ENCODE data around the gene SLC2A8.

DNA sequence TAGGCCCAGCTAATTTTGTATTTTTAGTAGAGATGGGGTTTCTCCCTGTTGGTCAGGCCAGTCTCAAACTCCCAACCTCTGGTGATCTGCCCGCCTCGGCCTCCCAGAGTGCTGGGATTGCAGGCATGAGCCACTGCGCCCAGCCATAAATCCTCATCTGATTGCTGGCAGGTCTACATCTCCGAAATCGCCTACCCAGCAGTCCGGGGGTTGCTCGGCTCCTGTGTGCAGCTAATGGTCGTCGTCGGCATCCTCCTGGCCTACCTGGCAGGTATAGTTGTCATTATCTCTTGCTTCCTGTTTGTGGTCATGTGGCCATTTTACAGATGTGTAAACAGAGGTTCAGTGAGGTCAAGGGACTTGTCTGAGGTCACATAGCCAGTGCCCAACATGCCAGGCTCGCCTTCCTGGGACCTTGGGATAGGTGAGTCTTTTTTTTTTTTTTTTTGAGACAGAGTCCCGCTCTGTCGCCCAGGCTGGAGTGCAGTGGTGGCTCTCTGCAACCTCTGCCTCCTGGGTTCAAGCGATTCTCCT lies 2.8 kb downstream of the SLC2A8 start:
- TF ChIP-seq RAD21 (IDR thresholded peaks at IDR 0.05; ENCODE audit: low read depth) (no peak), YY1 (IDR thresholded peaks at IDR 0.05; ENCODE audit: extremely low read depth, insufficient replicate concordance, low read depth, low read length) (no peak), JUND (IDR thresholded peaks at IDR 0.05) (no peak), EZH2 (IDR thresholded peaks at IDR 0.05) (no peak), TCF7L2 (IDR thresholded peaks at IDR 0.05; ENCODE audit: borderline replicate concordance, extremely low read depth, insufficient read depth, insufficient read length) (no peak), SIN3A (IDR thresholded peaks at IDR 0.05; ENCODE audit: low read depth) (no peak), POLR2A (IDR thresholded peaks at IDR 0.05; ENCODE audit: borderline replicate concordance, extremely low read depth, insufficient read depth, insufficient read length) (no peak), SP1 (IDR thresholded peaks at IDR 0.05; ENCODE audit: low read depth) (no peak), EGR1 (IDR thresholded peaks at IDR 0.05; ENCODE audit: low read depth) (no peak), POLR2AphosphoS5 (IDR thresholded peaks at IDR 0.05; ENCODE audit: low read depth, low read length) (no peak), EZH2phosphoT487 (IDR thresholded peaks at IDR 0.05; ENCODE audit: borderline replicate concordance) (no peak)
- TF ChIP-seq, protein P1, sequence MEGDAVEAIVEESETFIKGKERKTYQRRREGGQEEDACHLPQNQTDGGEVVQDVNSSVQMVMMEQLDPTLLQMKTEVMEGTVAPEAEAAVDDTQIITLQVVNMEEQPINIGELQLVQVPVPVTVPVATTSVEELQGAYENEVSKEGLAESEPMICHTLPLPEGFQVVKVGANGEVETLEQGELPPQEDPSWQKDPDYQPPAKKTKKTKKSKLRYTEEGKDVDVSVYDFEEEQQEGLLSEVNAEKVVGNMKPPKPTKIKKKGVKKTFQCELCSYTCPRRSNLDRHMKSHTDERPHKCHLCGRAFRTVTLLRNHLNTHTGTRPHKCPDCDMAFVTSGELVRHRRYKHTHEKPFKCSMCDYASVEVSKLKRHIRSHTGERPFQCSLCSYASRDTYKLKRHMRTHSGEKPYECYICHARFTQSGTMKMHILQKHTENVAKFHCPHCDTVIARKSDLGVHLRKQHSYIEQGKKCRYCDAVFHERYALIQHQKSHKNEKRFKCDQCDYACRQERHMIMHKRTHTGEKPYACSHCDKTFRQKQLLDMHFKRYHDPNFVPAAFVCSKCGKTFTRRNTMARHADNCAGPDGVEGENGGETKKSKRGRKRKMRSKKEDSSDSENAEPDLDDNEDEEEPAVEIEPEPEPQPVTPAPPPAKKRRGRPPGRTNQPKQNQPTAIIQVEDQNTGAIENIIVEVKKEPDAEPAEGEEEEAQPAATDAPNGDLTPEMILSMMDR (IDR thresholded peaks at IDR 0.05 in 2 of 3, conservative IDR thresholded peaks at IDR 0.05 in 1 of 3; ENCODE audit: borderline replicate concordance in 1 of 3, insufficient read depth in 1 of 3, low read depth in 2 of 3, low read length in 2 of 3), result no peak
- TF ChIP-seq, protein P2, sequence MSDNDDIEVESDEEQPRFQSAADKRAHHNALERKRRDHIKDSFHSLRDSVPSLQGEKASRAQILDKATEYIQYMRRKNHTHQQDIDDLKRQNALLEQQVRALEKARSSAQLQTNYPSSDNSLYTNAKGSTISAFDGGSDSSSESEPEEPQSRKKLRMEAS (IDR thresholded peaks at IDR 0.05), result no peak
- TF ChIP-seq, protein P3, sequence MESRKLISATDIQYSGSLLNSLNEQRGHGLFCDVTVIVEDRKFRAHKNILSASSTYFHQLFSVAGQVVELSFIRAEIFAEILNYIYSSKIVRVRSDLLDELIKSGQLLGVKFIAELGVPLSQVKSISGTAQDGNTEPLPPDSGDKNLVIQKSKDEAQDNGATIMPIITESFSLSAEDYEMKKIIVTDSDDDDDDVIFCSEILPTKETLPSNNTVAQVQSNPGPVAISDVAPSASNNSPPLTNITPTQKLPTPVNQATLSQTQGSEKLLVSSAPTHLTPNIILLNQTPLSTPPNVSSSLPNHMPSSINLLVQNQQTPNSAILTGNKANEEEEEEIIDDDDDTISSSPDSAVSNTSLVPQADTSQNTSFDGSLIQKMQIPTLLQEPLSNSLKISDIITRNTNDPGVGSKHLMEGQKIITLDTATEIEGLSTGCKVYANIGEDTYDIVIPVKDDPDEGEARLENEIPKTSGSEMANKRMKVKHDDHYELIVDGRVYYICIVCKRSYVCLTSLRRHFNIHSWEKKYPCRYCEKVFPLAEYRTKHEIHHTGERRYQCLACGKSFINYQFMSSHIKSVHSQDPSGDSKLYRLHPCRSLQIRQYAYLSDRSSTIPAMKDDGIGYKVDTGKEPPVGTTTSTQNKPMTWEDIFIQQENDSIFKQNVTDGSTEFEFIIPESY (IDR thresholded peaks at IDR 0.05; ENCODE audit: extremely low read depth, insufficient replicate concordance, low read length), result no peak
